Esophagus squamous epithelium (tissue), 5 donors: ENCODE data around the gene LBP. TPM values are rescaled to one million over a fixed set of nuclear protein-coding genes. Genes with fewer than 3 reads are reported as not detected.
A peak's percentile ranks its signal among the peaks of the same experiment; 100 is the strongest.

Experiments
- DNase-seq: peaks from one replicate; lab custom pipeline; 2025; lab: John Stamatoyannopoulos, UW
- H3K27ac ChIP-seq, 4 donors: fragments of 200-600 bp; sonication (generic); one replicate each; pipeline ENCODE4 v1.5.1; 2016 to 2019; ENCODE audit warnings: mild to moderate bottlenecking in 1 of 4
- H3K27me3 ChIP-seq, 4 donors: fragments of 200-600 bp; sonication (generic); 1 replicate in 3 of 4; 2 replicates in 1 of 4; pipeline versions ENCODE4 v1.5.1 to v1.6.0; 2017 to 2021; ENCODE audit warnings: antibody characterized with exemption in 1 of 4
- H3K36me3 ChIP-seq, 3 donors: fragments of 200-600 bp; sonication (generic); one replicate each; pipeline ENCODE4 v1.5.1; 2016 to 2019
- H3K4me1 ChIP-seq, 3 donors: fragments of 200-600 bp; sonication (generic); one replicate each; pipeline ENCODE4 v1.5.1; 2017 to 2019
- H3K4me3 ChIP-seq, 4 donors: fragments of 200-600 bp; sonication (generic); 1 replicate in 3 of 4; 2 replicates in 1 of 4; pipeline ENCODE4 v1.5.1; 2016 to 2019; ENCODE audit warnings: mild to moderate bottlenecking in 2 of 4, moderate library complexity in 1 of 4
- H3K9me3 ChIP-seq, 3 donors: fragments of 200-600 bp; sonication (generic); one replicate each; pipeline ENCODE4 v1.5.1; 2016 to 2019
- CTCF ChIP-seq, 6 experiments: fragments of 450-650 bp in 4 of 6; fragments of 200-600 bp in 2 of 6; sonication (generic) in 2 of 6; IDR thresholded peaks; one replicate each; pipeline ENCODE4 v1.5.1; 2016 to 2019; ENCODE audit warnings: antibody characterized with exemption in 6 of 6, mild to moderate bottlenecking in 4 of 6, moderate library complexity in 4 of 6
- POLR2A ChIP-seq, 4 donors: fragments of 450-650 bp; IDR thresholded peaks; one replicate each; pipeline ENCODE4 v1.6.1; 2017; ENCODE audit warnings: antibody characterized with exemption in 4 of 4, mild to moderate bottlenecking in 4 of 4, moderate library complexity in 3 of 4
- WGBS, 2 donors: methylation state at CpG; one replicate each; pipeline ENCODE4 v1.1.5; 2018; 5-methylcytosine and 5-hydroxymethylcytosine counted together
- intact Hi-C: fragments of 100-400 bp; cut with DNase I; formaldehyde crosslinking; loops from one replicate; pipeline ENCODE4 v1.15.0; 2022
- total RNA-seq, 4 donors: library from RNA; depleted of rRNA; stranded (reverse); fragments of >200 nt; gene quantifications; one replicate each; pipeline ENCODE4 v1.1.0, GENCODE V29; 2016
- donor health status: DM: yes; HTN: yes; CAD: no.

Gene LBP
- total RNA-seq, 4 donors from 2014 or later: 0.18 TPM; not detected in 3

DNA sequence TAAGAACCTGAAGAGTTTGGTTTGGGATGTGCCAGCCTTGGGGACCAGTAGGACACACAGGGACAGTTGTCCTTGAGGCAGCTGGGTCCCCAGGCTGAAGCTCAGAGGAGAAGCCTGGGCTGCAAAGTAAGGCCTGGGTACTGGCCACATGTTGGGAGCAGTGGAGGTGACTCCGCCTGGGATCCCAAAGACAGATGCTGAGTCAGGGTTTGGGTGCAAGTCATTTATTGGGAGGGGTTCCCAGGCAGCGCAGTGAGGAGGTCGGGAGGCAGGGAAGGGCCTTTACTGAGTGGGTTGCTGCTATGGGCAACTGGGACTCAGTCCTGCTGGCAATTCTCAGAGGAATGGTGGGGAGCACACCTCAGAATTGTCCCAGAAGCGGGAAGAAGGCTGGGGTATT is 29.9 kb upstream of the LBP start:
- Histone ChIP-seq H3K4me3 (no peak overlapping the region), H3K9me3 (no peaks in the 10 kb centered on the region), H3K27ac (no peak overlapping the region), H3K36me3 (no peaks in the 10 kb centered on the region), H3K27me3 (peaks cover 0 to 9% (median 0%) of the 10 kb centered on the region in 4 donors), H3K4me1 (peaks cover 0 to 8% (median 4%) of the 10 kb centered on the region in 3 donors)
- 90% methylated on average over 2 to 3 of the region's 4 CpGs for WGBS, 2 donors
- intact Hi-C loops: no loop called here
- DNase-seq: no peak
- TF ChIP-seq POLR2A (IDR thresholded peaks at IDR 0.05): no peak
- no peak for TF ChIP-seq CTCF (IDR thresholded peaks at IDR 0.05)

- intact Hi-C loops: no loop called here
- H3K36me3 ChIP-seq: no peaks in the 10 kb centered on the region
- WGBS, 2 donors: 72 to 79% methylated on average over 2 to 3 of the region's 3 CpGs
These were observed 28.9 kb upstream of the LBP start for GRCh38 chr20:38317422-38317821.

GRCh38 chr20:38320221-38320620 is 26.1 kb upstream of the LBP start:
- WGBS, 2 donors: 54 to 64% methylated on average over 5 to 6 of the region's 6 CpGs
- Histone ChIP-seq H3K27ac (no peak overlapping the region), H3K27me3 (peaks cover 0 to 8% (median 0%) of the 10 kb centered on the region in 4 donors), H3K4me3 (no peak overlapping the region), H3K4me1 (no peaks in the 10 kb centered on the region), H3K9me3 (no peaks in the 10 kb centered on the region), H3K36me3 (no peaks in the 10 kb centered on the region)
- no peak for TF ChIP-seq CTCF (IDR thresholded peaks at IDR 0.05)
- TF ChIP-seq POLR2A (IDR thresholded peaks at IDR 0.05): no peak
- intact Hi-C loops: no loop called here
- no peak for DNase-seq

More at GRCh38 chr20:38317422-38317821, 28.9 kb upstream of the LBP start:
- Histone ChIP-seq H3K4me1 (no peaks in the 10 kb centered on the region), H3K9me3 (no peaks in the 10 kb centered on the region), H3K27ac (no peak overlapping the region), H3K27me3 (peaks cover 0 to 9% (median 0%) of the 10 kb centered on the region in 4 donors), H3K4me3 (no peak overlapping the region)
- DNase-seq: no peak
- TF ChIP-seq POLR2A (IDR thresholded peaks at IDR 0.05) (no peak), CTCF (IDR thresholded peaks at IDR 0.05) (no peak)

- Histone ChIP-seq H3K36me3 (no peaks in the 10 kb centered on the region), H3K27me3 (peaks cover 0 to 5% (median 0%) of the 10 kb centered on the region in 4 donors), H3K4me1 (no peaks in the 10 kb centered on the region), H3K9me3 (no peaks in the 10 kb centered on the region), H3K27ac (no peak overlapping the region), H3K4me3 (no peak overlapping the region)
- 2 to 9% methylated on average over 5 of the region's 5 CpGs for WGBS, 2 donors
- TF ChIP-seq CTCF (IDR thresholded peaks at IDR 0.05) (peak; percentile 21 to 66 (median 54)), POLR2A (IDR thresholded peaks at IDR 0.05) (no peak)
- no peak for DNase-seq
- intact Hi-C loops: no loop called here
These were observed 24.2 kb upstream of the LBP start for GRCh38 chr20:38321959-38322598.

- no peaks in the 10 kb centered on the region for H3K36me3 ChIP-seq
- intact Hi-C loops: no loop called here
These were observed 22.1 kb upstream of the LBP start for GRCh38 chr20:38324159-38324558.

More at GRCh38 chr20:38324159-38324558, 22.1 kb upstream of the LBP start:
- Histone ChIP-seq H3K4me3 (no peak overlapping the region), H3K27ac (no peak overlapping the region), H3K9me3 (no peaks in the 10 kb centered on the region), H3K27me3 (peaks cover 0 to 13% (median 0%) of the 10 kb centered on the region in 4 donors), H3K4me1 (no peaks in the 10 kb centered on the region)
- WGBS, 2 donors: 78 to 86% methylated on average over 3 of the region's 3 CpGs
- DNase-seq: no peak
- TF ChIP-seq CTCF (IDR thresholded peaks at IDR 0.05) (no peak), POLR2A (IDR thresholded peaks at IDR 0.05) (no peak)
